ENCODE data around the gene CRIP2.

CRIP2 gene

GRCh38 chr14:105477660-105478397 is 3.2 kb downstream of the CRIP2 start:
- no peak for DNase-seq

DNA sequence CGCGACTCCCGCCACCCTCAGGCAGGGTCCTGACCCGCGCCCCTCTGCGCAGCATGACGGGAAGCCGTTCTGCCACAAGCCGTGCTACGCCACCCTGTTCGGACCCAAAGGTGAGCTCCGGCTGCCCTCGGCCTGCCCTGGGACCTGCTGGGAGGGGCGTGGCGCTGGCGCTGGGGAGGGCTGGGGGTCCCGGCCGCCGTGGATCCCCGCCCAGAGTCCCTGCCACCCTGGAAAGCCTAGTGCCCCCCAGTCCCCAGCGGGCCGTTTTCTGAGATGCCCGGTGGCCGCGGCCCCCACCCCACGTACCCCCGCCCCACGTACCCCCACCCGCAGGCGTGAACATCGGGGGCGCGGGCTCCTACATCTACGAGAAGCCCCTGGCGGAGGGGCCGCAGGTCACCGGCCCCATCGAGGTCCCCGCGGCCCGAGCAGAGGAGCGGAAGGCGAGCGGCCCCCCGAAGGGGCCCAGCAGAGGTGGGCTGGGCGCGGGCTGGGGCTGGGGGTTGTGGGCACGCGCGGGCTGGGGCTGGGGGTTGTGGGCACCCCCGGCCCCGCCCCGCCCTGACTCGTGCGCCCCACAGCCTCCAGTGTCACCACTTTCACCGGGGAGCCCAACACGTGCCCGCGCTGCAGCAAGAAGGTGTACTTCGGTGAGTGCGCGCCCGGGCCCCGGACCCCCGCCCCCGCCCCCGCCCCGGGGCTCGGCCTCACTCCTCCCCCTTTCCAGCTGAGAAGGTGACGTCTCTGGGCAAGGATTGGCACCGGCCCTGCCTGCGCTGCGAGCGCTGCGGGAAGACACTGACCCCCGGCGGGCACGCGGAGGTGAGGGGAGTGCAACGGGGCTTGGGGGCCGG is 4.0 kb downstream of the CRIP2 start:
- DNase-seq: no peak

DNA sequence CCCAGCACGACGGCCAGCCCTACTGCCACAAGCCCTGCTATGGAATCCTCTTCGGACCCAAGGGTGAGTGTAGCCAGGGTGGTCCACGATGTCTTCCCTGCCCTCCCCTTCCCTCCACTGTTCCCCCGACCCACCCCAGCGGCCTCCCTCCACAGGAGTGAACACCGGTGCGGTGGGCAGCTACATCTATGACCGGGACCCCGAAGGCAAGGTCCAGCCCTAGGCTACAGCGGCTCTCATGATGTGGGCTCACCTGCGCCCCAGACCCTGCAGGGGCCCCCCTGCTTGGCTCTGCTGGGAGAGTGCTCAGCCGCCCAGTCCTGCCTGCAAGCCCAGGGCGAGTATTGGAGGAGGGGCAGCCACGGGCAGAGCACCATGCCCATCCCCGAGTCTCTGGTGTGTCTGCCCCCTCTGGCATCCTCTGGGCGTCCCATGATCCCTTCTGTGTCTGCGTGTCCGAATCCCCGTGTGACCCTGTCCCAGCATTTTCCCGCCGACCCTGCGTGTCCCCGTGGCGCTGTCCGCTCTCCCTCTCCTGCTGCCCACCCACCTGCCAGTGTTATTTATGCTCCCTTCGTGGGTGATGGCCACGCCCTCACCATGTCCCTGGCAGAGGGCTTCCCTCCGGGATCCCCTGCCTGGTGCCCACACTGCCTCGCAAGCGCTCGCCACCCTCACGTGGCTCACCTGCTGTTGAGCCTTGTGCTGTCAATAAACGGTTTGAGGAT is 5.0 kb downstream of the CRIP2 start:
- DNase-seq: no peak

- no peak for DNase-seq
Measured at GRCh38 chr14:105480199-105480746, 5.7 kb downstream of the CRIP2 start.

GRCh38 chr14:105480807-105481801 is 6.5 kb downstream of the CRIP2 start:
- DNase-seq: peak; percentile 91

DNA sequence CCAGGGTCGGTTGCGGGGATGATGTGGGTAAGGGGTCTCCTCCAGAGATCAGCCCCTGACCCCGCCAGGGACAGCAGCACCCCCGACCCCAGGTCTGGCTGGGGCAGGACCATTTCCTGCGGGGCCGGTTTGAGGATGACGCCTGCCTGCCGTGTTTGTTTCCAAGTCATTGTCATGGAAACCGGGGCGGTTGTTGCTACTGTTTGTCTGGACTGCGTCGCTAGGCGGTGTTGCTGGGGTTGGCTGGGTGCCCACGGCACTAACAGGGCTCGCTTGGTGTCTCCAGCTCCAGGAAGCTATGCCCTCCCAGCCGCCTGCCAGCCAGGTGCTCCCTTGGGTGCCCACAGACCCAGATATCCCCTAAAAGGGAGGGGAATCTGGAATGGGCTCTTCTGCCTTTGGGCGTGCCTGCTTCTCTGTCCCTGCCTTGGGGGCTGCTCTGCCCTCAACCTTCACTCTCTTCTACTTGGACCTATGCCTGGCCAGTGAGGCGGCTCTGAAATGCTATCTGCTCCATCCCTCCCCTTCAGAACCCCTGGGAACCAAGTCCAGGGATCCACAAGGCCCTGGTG is 7.4 kb downstream of the CRIP2 start:
- DNase-seq: peak; percentile 94

- no peak for DNase-seq
Measured at GRCh38 chr14:105482486-105483110, 8.0 kb downstream of the CRIP2 start.

DNA sequence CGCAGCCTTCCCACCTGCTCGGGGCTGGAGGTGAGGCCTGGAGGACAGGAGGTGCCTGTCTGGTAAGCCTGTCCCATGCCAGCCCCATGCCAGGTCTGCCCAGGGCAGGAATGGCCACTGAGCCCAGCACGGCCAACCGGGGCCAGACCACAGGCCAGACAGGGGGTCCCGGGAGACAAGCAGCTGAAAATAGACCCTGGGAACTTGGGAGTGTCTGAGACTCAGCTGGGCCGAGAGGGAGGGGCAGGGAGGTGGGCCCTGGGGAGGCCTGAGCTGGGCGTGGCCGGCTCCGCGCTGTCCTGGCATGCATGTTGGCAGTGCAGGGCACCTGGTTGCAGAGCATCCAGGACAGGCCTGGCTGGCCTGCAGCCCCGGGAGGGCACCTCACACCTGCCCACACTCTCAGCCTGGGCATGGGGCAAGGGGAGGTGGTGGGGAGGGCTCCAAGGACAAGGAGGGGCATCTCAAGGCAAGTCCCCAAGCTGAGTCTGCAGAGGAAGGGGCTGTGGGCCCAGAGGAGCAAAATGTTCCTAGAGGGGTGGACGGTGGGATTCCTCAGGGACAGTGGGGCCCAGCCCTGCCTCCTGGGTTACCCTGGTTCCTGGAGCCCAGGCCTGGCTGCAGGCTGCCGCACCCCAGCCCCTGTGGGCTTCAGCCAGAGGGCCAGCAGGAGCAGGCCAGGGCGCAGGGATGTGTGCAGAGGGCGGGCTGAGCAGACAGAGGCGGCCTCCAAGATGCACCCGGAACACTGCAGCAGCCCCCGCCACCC is 8.9 kb downstream of the CRIP2 start:
- DNase-seq: no peak

- no peak for DNase-seq
Measured at GRCh38 chr14:105484069-105484996, 9.7 kb downstream of the CRIP2 start.

DNA sequence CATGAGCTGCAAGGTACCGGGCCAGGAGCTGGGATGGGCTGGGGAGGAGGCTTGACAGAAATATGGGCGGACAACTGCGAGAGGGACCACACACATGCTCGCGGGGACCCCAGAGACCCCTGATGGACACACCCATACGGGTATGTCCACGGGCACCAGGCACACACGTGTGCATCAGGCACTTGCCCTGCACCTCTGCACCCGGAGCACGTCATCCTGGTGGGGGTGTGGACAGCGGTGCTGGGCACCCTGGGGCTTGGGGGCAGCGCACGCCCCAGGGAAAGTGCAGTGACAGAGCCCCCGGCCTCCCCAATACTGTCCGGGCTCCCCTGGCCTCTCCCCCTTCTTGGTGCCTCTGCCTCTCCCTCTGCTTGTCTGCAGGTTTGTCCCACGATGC is 10.4 kb downstream of the CRIP2 start:
- DNase-seq: no peak

- DNase-seq: peak; percentile 58
Measured at GRCh38 chr14:105485739-105486162, 11.1 kb downstream of the CRIP2 start.

GRCh38 chr14:105486163-105486973 is 11.7 kb downstream of the CRIP2 start, which contains the start of gene CRIP1:
Gene CRIP1 (plus strand): TSS chr14:105486886. CDS start chr14:105487260, 374 bp downstream.
- DNase-seq: no peak

DNA sequence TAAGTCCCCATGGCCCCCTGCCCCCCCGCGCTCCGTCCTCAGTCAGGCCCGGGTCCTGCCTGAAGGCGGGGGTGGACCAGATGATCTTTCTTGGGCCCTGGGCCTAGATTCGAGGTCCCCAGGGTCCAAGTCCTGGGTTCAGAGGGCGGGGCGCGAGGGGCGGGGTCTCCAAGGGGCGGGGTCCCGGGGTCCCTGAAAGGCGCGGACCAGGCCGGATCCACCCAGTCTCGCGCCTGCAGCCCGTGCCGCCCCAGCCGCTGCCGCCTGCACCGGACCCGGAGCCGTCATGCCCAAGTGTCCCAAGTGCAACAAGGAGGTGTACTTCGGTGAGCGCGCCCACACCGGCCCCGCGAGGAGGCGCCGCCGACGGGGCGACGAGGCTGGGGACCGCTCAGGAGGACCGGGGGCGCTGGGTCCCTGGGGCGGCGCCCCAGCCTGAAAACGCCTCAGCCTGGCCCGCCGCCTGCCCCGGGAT is 12.4 kb downstream of the CRIP2 start:
- DNase-seq: peak; percentile 75

GRCh38 chr14:105487449-105487985 is 12.9 kb downstream of the CRIP2 start:
- peak; percentile 73 for DNase-seq

DNA sequence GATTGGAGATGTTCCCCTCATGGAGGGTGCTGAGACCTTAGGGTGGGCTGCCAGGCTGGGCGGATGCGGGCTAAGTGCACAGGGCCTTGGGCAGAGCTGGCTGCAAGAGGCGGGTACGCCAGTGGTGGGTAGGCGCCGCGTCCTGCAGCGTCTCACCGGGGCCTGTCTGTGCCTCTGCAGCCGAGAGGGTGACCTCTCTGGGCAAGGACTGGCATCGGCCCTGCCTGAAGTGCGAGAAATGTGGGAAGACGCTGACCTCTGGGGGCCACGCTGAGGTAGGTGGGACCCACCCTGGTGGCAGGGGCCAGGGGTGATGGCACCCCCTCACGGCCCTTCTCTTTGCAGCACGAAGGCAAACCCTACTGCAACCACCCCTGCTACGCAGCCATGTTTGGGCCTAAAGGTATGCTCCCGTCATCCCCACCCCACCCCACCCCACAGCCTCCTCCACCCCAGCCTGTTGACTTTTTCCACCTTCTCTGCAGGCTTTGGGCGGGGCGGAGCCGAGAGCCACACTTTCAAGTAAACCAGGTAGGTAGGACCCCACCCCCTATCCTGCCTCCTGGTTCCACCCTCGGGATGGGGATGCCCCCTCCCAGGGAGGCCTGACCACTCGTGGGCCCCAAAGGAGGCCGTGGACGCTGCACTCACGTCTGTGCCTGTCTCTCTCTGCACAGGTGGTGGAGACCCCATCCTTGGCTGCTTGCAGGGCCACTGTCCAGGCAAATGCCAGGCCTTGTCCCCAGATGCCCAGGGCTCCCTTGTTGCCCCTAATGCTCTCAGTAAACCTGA is 13.6 kb downstream of the CRIP2 start:
- no peak for DNase-seq

- DNase-seq: no peak
Measured at GRCh38 chr14:105488781-105489541, 14.3 kb downstream of the CRIP2 start.

All from stimulated activated CD4-positive, alpha-beta T cell treated with anti-CD3 and anti-CD28 coated beads, Interleukin-15, amount 100 ng/mL, for 24 hours (primary cell).